ENCODE data around the gene SLC44A4. TPM values are rescaled to one million over a fixed set of nuclear protein-coding genes. Genes with fewer than 3 reads are reported as not detected.

SLC44A4 gene
- total RNA-seq, 1 experiment from 2014 or later: 3.8 TPM

DNA sequence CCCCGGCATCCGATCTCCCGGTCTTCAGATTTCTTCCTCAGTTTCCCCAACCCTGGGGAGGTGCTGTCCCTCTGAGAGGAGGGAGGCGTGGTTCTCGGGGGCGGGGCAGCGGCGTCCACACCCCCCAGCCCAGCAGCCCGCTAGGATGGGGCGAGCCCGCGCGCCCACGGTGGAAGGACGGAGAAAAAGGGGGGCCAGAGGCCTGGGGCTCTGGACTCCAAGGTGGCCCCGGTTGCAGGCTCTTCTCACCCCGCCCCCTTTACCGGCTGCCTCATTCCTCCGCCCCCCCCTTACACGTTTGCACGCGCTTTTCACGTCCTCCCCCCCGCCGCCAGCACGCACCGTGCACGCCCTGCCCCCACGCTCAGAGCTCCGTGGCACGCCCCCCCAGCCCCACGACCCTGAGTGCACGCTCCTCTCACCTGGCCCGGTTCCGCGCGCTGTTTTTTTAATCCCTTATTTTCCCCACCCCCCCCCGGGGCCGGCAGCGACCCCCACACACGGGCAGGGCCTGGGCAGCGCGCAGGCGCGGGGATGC lies 22.7 kb upstream of the SLC44A4 start:
- peak overlapping the region; percentile 66 to 83 for H3K4me3 Mint-ChIP-seq
- peaks cover 10% of the 10 kb centered on the region for H3K23me2 ChIP-seq (ENCODE audit: insufficient read length, low read depth, low read length, poor library complexity, severe bottlenecking)
- H4K8ac ChIP-seq (replicated peaks; ENCODE audit: insufficient read length, low read depth, low read length): no peak overlapping the region
- no peaks in the 10 kb centered on the region for H4K20me1 ChIP-seq (ENCODE audit: control insufficient read depth, insufficient read depth, insufficient read length)
- H3K27me3 Mint-ChIP-seq (ENCODE audit: low read depth): no peaks in the 10 kb centered on the region; the same call in 1 of the 2 replicates
- no peaks in the 10 kb centered on the region; the same call in 1 of the 2 replicates for H3K79me2 ChIP-seq (ENCODE audit: insufficient read depth, low read length)
- no peak overlapping the region for H2BK12ac ChIP-seq (ENCODE audit: insufficient read length, low read depth, low read length)
- H3K79me1 ChIP-seq (ENCODE audit: insufficient read depth, low read depth, low read length, poor library complexity, severe bottlenecking): no peaks in the 10 kb centered on the region
- no peak overlapping the region for H3K27ac ChIP-seq (ENCODE audit: insufficient read length, low read depth, low read length)
- peak overlapping the region in 1 of 3 experiments; percentile 65; a peak in 1 of 7 replicates for H3K27ac Mint-ChIP-seq
- H2BK120ac ChIP-seq (ENCODE audit: low read depth, low read length, poor library complexity, severe bottlenecking): no peak overlapping the region
- no peak for DNase-seq
- no peak overlapping the region for H2BK20ac ChIP-seq (ENCODE audit: low read depth, low read length, poor library complexity, severe bottlenecking)
- H3K9me3 Mint-ChIP-seq: no peaks in the 10 kb centered on the region; a peak in 1 of 5 replicates
- H3K14ac ChIP-seq (ENCODE audit: insufficient read depth, low read length): peak overlapping the region; percentile 49; the same call in 1 of the 2 replicates
- no peak overlapping the region for H2AK5ac ChIP-seq (ENCODE audit: insufficient read length, low read length)
- H2AFZ ChIP-seq (ENCODE audit: low read length): no peak overlapping the region
- peak overlapping the region; percentile 41 for H3K18ac ChIP-seq (ENCODE audit: insufficient read length, low read depth, low read length)
- H3T11ph ChIP-seq (ENCODE audit: low read length): no peak overlapping the region
- H4K5ac ChIP-seq (ENCODE audit: insufficient read length, low read depth, low read length): no peak overlapping the region
- H3K9me3 ChIP-seq (ENCODE audit: control insufficient read depth, low read depth, low read length): no peaks in the 10 kb centered on the region
- peaks cover 8 to 13% (median 12%) of the 10 kb centered on the region in 3 experiments for H3K36me3 Mint-ChIP-seq (ENCODE audit: insufficient read depth in 1 of 3, low read depth in 3 of 3)
- no peak overlapping the region for H4K91ac ChIP-seq (ENCODE audit: insufficient read length, low read depth, low read length)
- no CpG with 5 or more reads among the region's 45 CpGs for WGBS (ENCODE audit: extremely low coverage, insufficient read length, low lambda C conversion rate)
- no peak overlapping the region for H3K9ac ChIP-seq (ENCODE audit: extremely low read depth, insufficient read length, low read length)
- H2BK15ac ChIP-seq (ENCODE audit: low read depth, low read length): no peak overlapping the region
- H3K4ac ChIP-seq (ENCODE audit: low read depth, low read length): no peak overlapping the region
- H3K4me2 ChIP-seq (ENCODE audit: insufficient read depth, insufficient read length, low read length): peak overlapping the region; percentile 6
- peaks cover 26 to 41% of the 10 kb centered on the region in 2 experiments for H3K4me1 Mint-ChIP-seq
- TF ChIP-seq, protein P1, sequence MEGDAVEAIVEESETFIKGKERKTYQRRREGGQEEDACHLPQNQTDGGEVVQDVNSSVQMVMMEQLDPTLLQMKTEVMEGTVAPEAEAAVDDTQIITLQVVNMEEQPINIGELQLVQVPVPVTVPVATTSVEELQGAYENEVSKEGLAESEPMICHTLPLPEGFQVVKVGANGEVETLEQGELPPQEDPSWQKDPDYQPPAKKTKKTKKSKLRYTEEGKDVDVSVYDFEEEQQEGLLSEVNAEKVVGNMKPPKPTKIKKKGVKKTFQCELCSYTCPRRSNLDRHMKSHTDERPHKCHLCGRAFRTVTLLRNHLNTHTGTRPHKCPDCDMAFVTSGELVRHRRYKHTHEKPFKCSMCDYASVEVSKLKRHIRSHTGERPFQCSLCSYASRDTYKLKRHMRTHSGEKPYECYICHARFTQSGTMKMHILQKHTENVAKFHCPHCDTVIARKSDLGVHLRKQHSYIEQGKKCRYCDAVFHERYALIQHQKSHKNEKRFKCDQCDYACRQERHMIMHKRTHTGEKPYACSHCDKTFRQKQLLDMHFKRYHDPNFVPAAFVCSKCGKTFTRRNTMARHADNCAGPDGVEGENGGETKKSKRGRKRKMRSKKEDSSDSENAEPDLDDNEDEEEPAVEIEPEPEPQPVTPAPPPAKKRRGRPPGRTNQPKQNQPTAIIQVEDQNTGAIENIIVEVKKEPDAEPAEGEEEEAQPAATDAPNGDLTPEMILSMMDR (conservative IDR thresholded peaks at IDR 0.05): no peak
- no peak overlapping the region for H3K56ac ChIP-seq (ENCODE audit: insufficient read length, low read depth, low read length)
- no peaks in the 10 kb centered on the region for H3K27me3 ChIP-seq (ENCODE audit: insufficient read depth, low read length)
- no peaks in the 10 kb centered on the region; the same call in 1 of the 2 replicates for H3K4me1 ChIP-seq (ENCODE audit: insufficient read depth, low read length)
- H2BK5ac ChIP-seq (ENCODE audit: insufficient read length, low read length): no peak overlapping the region
- H3K23ac ChIP-seq (ENCODE audit: insufficient read length, low read depth, low read length): no peak overlapping the region
